ENCODE data around the gene R3HCC1L. TPM values are rescaled to one million over a fixed set of nuclear protein-coding genes. Genes with fewer than 3 reads are reported as not detected.

The R3HCC1L gene
- total and polyA plus RNA-seq, 2 of the 4 experiments (the other 2 are of a cell fraction): 8.3 to 14.7 TPM

GRCh38 chr10:98263088-98263487 lies 128.6 kb downstream of the R3HCC1L start:
- Histone ChIP-seq H3K56ac (ENCODE audit: extremely low read depth, insufficient read depth, low read length) (no peak overlapping the region), H2BK15ac (ENCODE audit: low read depth, low read length) (no peak overlapping the region), H3K18ac (ENCODE audit: low read depth, low read length) (no peak overlapping the region), H4K5ac (ENCODE audit: low read depth, low read length) (no peak overlapping the region), H3K9ac (ENCODE audit: low read depth, low read length) (no peak overlapping the region), H3K14ac (replicated peaks; ENCODE audit: low read depth, low read length) (no peak overlapping the region), H3K27me3 (ENCODE audit: control insufficient read depth, insufficient read depth, low read length) (no peaks in the 10 kb centered on the region), H3K4me3 (ENCODE audit: insufficient read depth, low read depth, low read length) (no peak overlapping the region), H3K23ac (ENCODE audit: low read depth, low read length) (no peak overlapping the region), H2BK120ac (ENCODE audit: low read depth, low read length) (no peak overlapping the region), H3K79me1 (ENCODE audit: low read depth in 1 of 2, low read length in 2 of 2) (peaks cover 0 to 5% of the 10 kb centered on the region in 2 experiments; a peak in 1 of 4 replicates), H4K91ac (ENCODE audit: insufficient read depth, low read depth, low read length) (no peak overlapping the region), H4K8ac (ENCODE audit: low read depth in 2 of 2, low read length in 2 of 2) (no peak overlapping the region), H2AFZ (replicated peaks; ENCODE audit: low read length, poor library complexity) (no peak overlapping the region), H3K4ac (ENCODE audit: low read depth, low read length) (no peak overlapping the region), H3K4me2 (ENCODE audit: low read depth, low read length) (no peak overlapping the region), H3K4me1 (ENCODE audit: control insufficient read depth, insufficient read depth, low read length) (peaks cover 15% of the 10 kb centered on the region), H4K20me1 (ENCODE audit: insufficient read depth, low read length) (no peaks in the 10 kb centered on the region; the same call in none of the 2 replicates), H3K9me3 (ENCODE audit: control insufficient read depth, insufficient read depth, low read length) (no peaks in the 10 kb centered on the region), H3K9me1 (ENCODE audit: insufficient read depth, low read length) (peaks cover 23% of the 10 kb centered on the region), H2BK20ac (ENCODE audit: low read depth, low read length) (no peak overlapping the region), H3K27ac (ENCODE audit: insufficient read depth, low read length) (no peak overlapping the region), H3K36me3 (ENCODE audit: control insufficient read depth, insufficient read depth, low read length) (0 out of 2 replicates have a peak, but pooled peaks cover 3% of the 10 kb centered on the region), H2AK5ac (ENCODE audit: low read depth, low read length) (no peak overlapping the region), H2AK9ac (replicated peaks; ENCODE audit: low read depth, low read length, poor library complexity) (no peak overlapping the region), H2BK5ac (ENCODE audit: low read depth, low read length, poor library complexity, severe bottlenecking) (no peak overlapping the region)
- ATAC-seq (ENCODE audit: low read depth) (no peak), DNase-seq (no peak)
- dilution Hi-C loops (cut with HindIII; ENCODE audit: low sequenced_read_pairs, unreplicated experiment) (no loop called here), in situ Hi-C loops (cut with MboI; ENCODE audit: low sequenced_read_pairs) (no loop called here), intact Hi-C loops (cut with micrococcal nuclease) (no loop called here)
- ChIA-PET CTCF (interaction anchor here (0.7 to 1.0 kb wide), 4 partner anchors 24 to 141 kb away, joined by 3 to 4 read pairs (median 4); no protein-coding TSS in a partner anchor), POLR2A (ENCODE audit: unreplicated experiment) (no interaction called here)
- TF ChIP-seq RFX5 (IDR thresholded peaks at IDR 0.05; ENCODE audit: low read depth, low read length) (no peak), CHD1 (IDR thresholded peaks at IDR 0.05; ENCODE audit: low read depth, low read length) (no peak), CEBPB (IDR thresholded peaks at IDR 0.05; ENCODE audit: low read depth, low read length) (no peak), BHLHE40 (IDR thresholded peaks at IDR 0.05; ENCODE audit: low read depth, low read length) (no peak), RAD21 (IDR thresholded peaks at IDR 0.05; ENCODE audit: low read length) (no peak), MAFK (IDR thresholded peaks at IDR 0.05; ENCODE audit: low read depth, low read length) (no peak), NFE2L2 (IDR thresholded peaks at IDR 0.05; ENCODE audit: low read depth, low read length) (no peak), ELK1 (IDR thresholded peaks at IDR 0.05; ENCODE audit: borderline replicate concordance, low read depth, low read length) (no peak)
- TF ChIP-seq, protein P1, sequence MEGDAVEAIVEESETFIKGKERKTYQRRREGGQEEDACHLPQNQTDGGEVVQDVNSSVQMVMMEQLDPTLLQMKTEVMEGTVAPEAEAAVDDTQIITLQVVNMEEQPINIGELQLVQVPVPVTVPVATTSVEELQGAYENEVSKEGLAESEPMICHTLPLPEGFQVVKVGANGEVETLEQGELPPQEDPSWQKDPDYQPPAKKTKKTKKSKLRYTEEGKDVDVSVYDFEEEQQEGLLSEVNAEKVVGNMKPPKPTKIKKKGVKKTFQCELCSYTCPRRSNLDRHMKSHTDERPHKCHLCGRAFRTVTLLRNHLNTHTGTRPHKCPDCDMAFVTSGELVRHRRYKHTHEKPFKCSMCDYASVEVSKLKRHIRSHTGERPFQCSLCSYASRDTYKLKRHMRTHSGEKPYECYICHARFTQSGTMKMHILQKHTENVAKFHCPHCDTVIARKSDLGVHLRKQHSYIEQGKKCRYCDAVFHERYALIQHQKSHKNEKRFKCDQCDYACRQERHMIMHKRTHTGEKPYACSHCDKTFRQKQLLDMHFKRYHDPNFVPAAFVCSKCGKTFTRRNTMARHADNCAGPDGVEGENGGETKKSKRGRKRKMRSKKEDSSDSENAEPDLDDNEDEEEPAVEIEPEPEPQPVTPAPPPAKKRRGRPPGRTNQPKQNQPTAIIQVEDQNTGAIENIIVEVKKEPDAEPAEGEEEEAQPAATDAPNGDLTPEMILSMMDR (conservative IDR thresholded peaks at IDR 0.05; ENCODE audit: low read depth, low read length): no peak
- TF ChIP-seq, protein P2, sequence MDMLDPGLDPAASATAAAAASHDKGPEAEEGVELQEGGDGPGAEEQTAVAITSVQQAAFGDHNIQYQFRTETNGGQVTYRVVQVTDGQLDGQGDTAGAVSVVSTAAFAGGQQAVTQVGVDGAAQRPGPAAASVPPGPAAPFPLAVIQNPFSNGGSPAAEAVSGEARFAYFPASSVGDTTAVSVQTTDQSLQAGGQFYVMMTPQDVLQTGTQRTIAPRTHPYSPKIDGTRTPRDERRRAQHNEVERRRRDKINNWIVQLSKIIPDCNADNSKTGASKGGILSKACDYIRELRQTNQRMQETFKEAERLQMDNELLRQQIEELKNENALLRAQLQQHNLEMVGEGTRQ (IDR thresholded peaks at IDR 0.05; ENCODE audit: low read depth, low read length): no peak
- no CpG with 5 or more reads among the region's 7 CpGs for WGBS, 2 experiments (ENCODE audit: extremely low coverage in 2 of 2, insufficient read length in 1 of 2)
- BruUV-seq (replicated peaks): no TSS peak
